H1 (cell line): ENCODE measurements around the gene GREB1L.

ENCODE experiments used
- CTCF ChIP-seq, 3 experiments: IDR thresholded peaks; 1 replicate in 2 of 3; 2 replicates in 1 of 3; pipeline versions ENCODE4 v1.5.1 to v1.6.1; 2011; ENCODE audit warnings: low read length in 3 of 3, mild to moderate bottlenecking in 3 of 3, inconsistent platforms in 2 of 3, low read depth in 1 of 3, moderate library complexity in 1 of 3; ENCODE audit not compliant: insufficient read depth in 1 of 3; ENCODE audit errors: control extremely low read depth in 1 of 3
- EP300 ChIP-seq, 2 experiments: IDR thresholded peaks; 1 replicate in 1 of 2; 2 replicates in 1 of 2; pipeline ENCODE4 v1.6.1; 2011 to 2012; ENCODE audit warnings: low read depth in 2 of 2, low read length in 2 of 2, mild to moderate bottlenecking in 2 of 2, borderline replicate concordance in 1 of 2, inconsistent platforms in 1 of 2, moderate library complexity in 1 of 2
- RFX5 ChIP-seq: IDR thresholded peaks from 2 replicates; pipeline ENCODE4 v1.6.1; 2011; ENCODE audit warnings: low read depth, low read length, improper control_type of control experiment, borderline replicate concordance
- SAP30 ChIP-seq: fragments of 300-600 bp; sonication (generic); IDR thresholded peaks from 2 replicates; pipeline ENCODE4 v1.7.1; 2012; ENCODE audit warnings: low read length, moderate library complexity, mild to moderate bottlenecking, inconsistent platforms; ENCODE audit not compliant: insufficient read depth, insufficient replicate concordance
- SIN3A ChIP-seq, 2 experiments: IDR thresholded peaks in 1 of 2; conservative IDR thresholded peaks in 1 of 2; 2 replicates each; pipeline ENCODE4 v1.6.1; 2011 to 2012; ENCODE audit warnings: low read length in 2 of 2, improper control_type of control experiment in 1 of 2, low read depth in 1 of 2, mild to moderate bottlenecking in 1 of 2

DNA sequence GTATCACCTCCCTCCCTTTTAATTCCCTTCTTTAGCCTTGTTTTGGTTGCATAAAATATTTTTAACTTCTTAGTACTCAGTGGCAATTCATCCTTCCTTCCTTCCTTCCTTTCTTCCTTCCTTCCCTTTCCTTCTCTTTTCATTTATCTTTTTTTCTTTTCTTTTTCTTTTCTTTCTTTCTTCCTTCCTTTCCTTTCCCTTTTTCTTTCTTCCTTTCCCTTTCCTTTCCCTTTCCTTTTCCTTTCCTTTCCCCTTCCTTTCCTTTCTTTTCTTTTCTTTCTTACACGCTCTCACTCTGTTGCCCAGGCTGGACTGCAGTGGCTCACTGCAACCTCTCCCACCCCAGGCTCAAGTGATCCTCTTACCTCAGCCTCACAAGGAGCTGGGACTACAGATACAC lies 160.2 kb downstream of the GREB1L start:
- TF ChIP-seq CTCF (IDR thresholded peaks at IDR 0.05; ENCODE audit: control extremely low read depth in 1 of 3, insufficient read depth in 1 of 3, low read depth in 1 of 3, low read length in 3 of 3) (no peak), SAP30 (no peak), EP300 (IDR thresholded peaks at IDR 0.05; ENCODE audit: borderline replicate concordance in 1 of 2, low read depth in 2 of 2, low read length in 2 of 2) (no peak), RFX5 (no peak), SIN3A (conservative IDR thresholded peaks at IDR 0.05 in 1 of 2, IDR thresholded peaks at IDR 0.05 in 1 of 2; ENCODE audit: low read depth in 1 of 2, low read length in 2 of 2) (no peak)
